GM23248 (cell line): ENCODE results near the gene VPS13D. TPM values are rescaled to one million over a fixed set of nuclear protein-coding genes. Genes with fewer than 3 reads are reported as not detected.

ENCODE experiments used
- DNase-seq: peaks from one replicate; pipeline ENCODE4 v3.0.0-alpha.2; 2015
- H2AFZ ChIP-seq: fragments of 200-600 bp; sonication (generic); 2 replicates; pipeline ENCODE4 v1.6.1; 2016; ENCODE audit warnings: antibody characterized with exemption
- H3F3A ChIP-seq: fragments of 200-600 bp; sonication (generic); 2 replicates; pipeline ENCODE4 v1.6.1; 2016; ENCODE audit warnings: mild to moderate bottlenecking, antibody characterized with exemption, mixed run types; ENCODE audit not compliant: insufficient read depth
- H3K27ac ChIP-seq: fragments of 200-600 bp; sonication (generic); 2 replicates; pipeline ENCODE4 v1.5.1; 2016; ENCODE audit warnings: mild to moderate bottlenecking
- H3K27me3 ChIP-seq: fragments of 200-600 bp; sonication (generic); replicated peaks from 2 replicates; pipeline ENCODE4 v1.6.1; 2016; ENCODE audit warnings: mild to moderate bottlenecking; ENCODE audit not compliant: insufficient read depth
- H3K36me3 ChIP-seq: fragments of 200-600 bp; sonication (generic); 2 replicates; pipeline ENCODE4 v1.6.1; 2016; ENCODE audit warnings: low read depth, mild to moderate bottlenecking
- H3K4me1 ChIP-seq: fragments of 200-600 bp; sonication (generic); 2 replicates; pipeline ENCODE4 v1.6.1; 2016; ENCODE audit warnings: mild to moderate bottlenecking; ENCODE audit not compliant: insufficient read depth
- H3K4me2 ChIP-seq: fragments of 200-600 bp; sonication (generic); one replicate; pipeline ENCODE4 v1.6.1; 2016; ENCODE audit warnings: mild to moderate bottlenecking; ENCODE audit not compliant: unreplicated experiment
- H3K4me3 ChIP-seq: fragments of 200-600 bp; sonication (generic); 2 replicates; pipeline ENCODE4 v1.5.1; 2016; ENCODE audit warnings: mild to moderate bottlenecking
- H3K79me2 ChIP-seq: fragments of 200-600 bp; sonication (generic); 2 replicates; pipeline ENCODE4 v1.6.1; 2016; ENCODE audit warnings: mild to moderate bottlenecking; ENCODE audit not compliant: insufficient read depth
- H3K9ac ChIP-seq: fragments of 200-600 bp; sonication (generic); 2 replicates; pipeline ENCODE4 v1.6.1; 2016; ENCODE audit warnings: mild to moderate bottlenecking
- H3K9me2 ChIP-seq: fragments of 200-600 bp; sonication (generic); 2 replicates; pipeline ENCODE4 v1.6.1; 2016; ENCODE audit warnings: mixed run types, mild to moderate bottlenecking, moderate library complexity; ENCODE audit not compliant: insufficient read depth
- H3K9me3 ChIP-seq: fragments of 200-600 bp; sonication (generic); one replicate; pipeline ENCODE4 v1.6.1; 2017; ENCODE audit warnings: low read depth
- H4K20me1 ChIP-seq: fragments of 200-600 bp; sonication (generic); 2 replicates; pipeline ENCODE4 v1.6.0; 2016; ENCODE audit not compliant: insufficient read depth
- EZH2 ChIP-seq: fragments of 200-600 bp; sonication (generic); IDR thresholded peaks from 2 replicates; pipeline ENCODE4 v1.6.1; 2018; ENCODE audit warnings: antibody characterized with exemption, mild to moderate bottlenecking; ENCODE audit not compliant: insufficient read depth, poor library complexity, severe bottlenecking
- EZH2phosphoT487 ChIP-seq: fragments of 200-600 bp; sonication (generic); IDR thresholded peaks from 2 replicates; pipeline ENCODE4 v1.6.1; 2018; ENCODE audit warnings: antibody characterized with exemption, moderate library complexity, mild to moderate bottlenecking, low read depth; ENCODE audit not compliant: insufficient read depth
- WGBS, 2 experiments: methylation state at CpG; one replicate each; pipeline ENCODE4 v1.1.6; 2015 to 2017; ENCODE audit warnings: low lambda C conversion rate in 2 of 2, low coverage in 1 of 2; ENCODE audit errors: missing lambda C conversion rate in 2 of 2; 5-methylcytosine and 5-hydroxymethylcytosine counted together
- in situ Hi-C: fragments of 300-500 bp; cut with MboI; formaldehyde crosslinking; loops from 2 replicates; pipeline ENCODE4 v1.15.0; 2020
- polyA plus RNA-seq: library from polyadenylated mRNA; unstranded; fragments of >200 nt; fragmentation: Nextera tagmentation; extraction: Ambion mirVana; gene quantifications from 2 replicates; pipeline ENCODE4 v1.2.1, GENCODE V29; 2016
- total RNA-seq: library from RNA; depleted of rRNA; stranded (reverse); fragments of >200 nt; shearing (Covaris generic); gene quantifications from 2 replicates; pipeline ENCODE4 v1.2.3, GENCODE V29; 2014

VPS13D gene
- total and polyA plus RNA-seq, 2 experiments from 2014 or later: 6.8 to 16.4 TPM

- WGBS, 2 experiments: 69 to 70% methylated on average over 12 of the region's 12 CpGs
- no peak for DNase-seq
These were observed 255.6 kb downstream of the VPS13D start for GRCh38 chr1:12485231-12486058.

GRCh38 chr1:12486059-12486341 is 256.2 kb downstream of the VPS13D start:
- 0 out of 2 replicates have a peak, but pooled peaks cover 6% of the 10 kb centered on the region for H3K9me2 ChIP-seq
- DNase-seq: no peak
- 64 to 67% methylated on average over 2 of the region's 2 CpGs for WGBS, 2 experiments
- H3K36me3 ChIP-seq: no peaks in the 10 kb centered on the region; the same call in 1 of the 2 replicates
- no peak overlapping the region for H2AFZ ChIP-seq
- no peaks in the 10 kb centered on the region for H4K20me1 ChIP-seq
- no peaks in the 10 kb centered on the region for H3K9me3 ChIP-seq
- no peak overlapping the region for H3K9ac ChIP-seq
- peaks cover 27% of the 10 kb centered on the region for H3K4me1 ChIP-seq
- no peak overlapping the region for H3K4me3 ChIP-seq
- H3K79me2 ChIP-seq: no peaks in the 10 kb centered on the region
- TF ChIP-seq EZH2: no peak
- TF ChIP-seq EZH2phosphoT487: no peak
- in situ Hi-C loops: no loop called here
- H3F3A ChIP-seq: peaks cover 14% of the 10 kb centered on the region; the same call in 1 of the 2 replicates
- no peaks in the 10 kb centered on the region for H3K27me3 ChIP-seq
- no peak overlapping the region for H3K27ac ChIP-seq
- H3K4me2 ChIP-seq: no peak overlapping the region

More at GRCh38 chr1:12485231-12486058, 255.6 kb downstream of the VPS13D start:
- H3K4me1 ChIP-seq: peaks cover 31% of the 10 kb centered on the region
- H4K20me1 ChIP-seq: no peaks in the 10 kb centered on the region
- in situ Hi-C loops: no loop called here
- H3K9me2 ChIP-seq: 0 out of 2 replicates have a peak, but pooled peaks cover 6% of the 10 kb centered on the region
- H3K9me3 ChIP-seq: no peaks in the 10 kb centered on the region
- no peaks in the 10 kb centered on the region for H3K79me2 ChIP-seq
- no peak overlapping the region for H3K4me3 ChIP-seq
- no peaks in the 10 kb centered on the region for H3K27me3 ChIP-seq
- no peaks in the 10 kb centered on the region; the same call in 1 of the 2 replicates for H3K36me3 ChIP-seq
- no peak overlapping the region for H3K9ac ChIP-seq
- peaks cover 16% of the 10 kb centered on the region for H3F3A ChIP-seq
- TF ChIP-seq EZH2phosphoT487 (no peak), EZH2 (no peak)
- no peak overlapping the region for H2AFZ ChIP-seq
- H3K27ac ChIP-seq: no peak overlapping the region
- no peak overlapping the region for H3K4me2 ChIP-seq

- Histone ChIP-seq H3K9me2 (0 out of 2 replicates have a peak, but pooled peaks cover 6% of the 10 kb centered on the region), H3K4me2 (no peak overlapping the region), H3K36me3 (no peaks in the 10 kb centered on the region; the same call in 1 of the 2 replicates), H3F3A (peaks cover 9% of the 10 kb centered on the region; the same call in 1 of the 2 replicates), H3K79me2 (no peaks in the 10 kb centered on the region), H3K9me3 (no peaks in the 10 kb centered on the region), H3K4me3 (no peak overlapping the region), H3K27ac (no peak overlapping the region), H2AFZ (no peak overlapping the region), H3K9ac (no peak overlapping the region), H4K20me1 (no peaks in the 10 kb centered on the region), H3K4me1 (peaks cover 21% of the 10 kb centered on the region), H3K27me3 (no peaks in the 10 kb centered on the region)
- WGBS, 2 experiments: 45 to 51% methylated on average over 18 of the region's 18 CpGs
- peak; percentile 23 for DNase-seq
- TF ChIP-seq EZH2phosphoT487 (no peak), EZH2 (no peak)
- in situ Hi-C loops: no loop called here
These were observed 256.7 kb downstream of the VPS13D start for GRCh38 chr1:12486401-12487005.

- no peak for TF ChIP-seq EZH2
- TF ChIP-seq EZH2phosphoT487: no peak
- peaks cover 18% of the 10 kb centered on the region for H3K4me1 ChIP-seq
- H3K36me3 ChIP-seq: no peaks in the 10 kb centered on the region; the same call in 1 of the 2 replicates
- H3K27ac ChIP-seq: no peak overlapping the region
- no peak overlapping the region for H3K4me3 ChIP-seq
- H2AFZ ChIP-seq: no peak overlapping the region
- no peaks in the 10 kb centered on the region for H3K79me2 ChIP-seq
- H4K20me1 ChIP-seq: no peaks in the 10 kb centered on the region
- no peaks in the 10 kb centered on the region for H3K9me3 ChIP-seq
- H3K9ac ChIP-seq: no peak overlapping the region
- no peak overlapping the region for H3K4me2 ChIP-seq
- 0 out of 2 replicates have a peak, but pooled peaks cover 6% of the 10 kb centered on the region for H3K9me2 ChIP-seq
- DNase-seq: no peak
- H3F3A ChIP-seq: 0 out of 2 replicates have a peak, but pooled peaks cover 7% of the 10 kb centered on the region
- H3K27me3 ChIP-seq: no peaks in the 10 kb centered on the region
- in situ Hi-C loops: no loop called here
- 97 to 98% methylated on average over 7 of the region's 7 CpGs for WGBS, 2 experiments
These were observed 257.7 kb downstream of the VPS13D start for GRCh38 chr1:12487520-12487919.
